ENCODE results near the gene SLC26A1. TPM values are rescaled to one million over a fixed set of nuclear protein-coding genes. Genes with fewer than 3 reads are reported as not detected.

Gene SLC26A1
- total and polyA plus RNA-seq, 2 donors (not counting 3 experiments of a cell fraction or from before 2014, with no cell fraction given): 0.10 TPM; not detected in 1

DNA sequence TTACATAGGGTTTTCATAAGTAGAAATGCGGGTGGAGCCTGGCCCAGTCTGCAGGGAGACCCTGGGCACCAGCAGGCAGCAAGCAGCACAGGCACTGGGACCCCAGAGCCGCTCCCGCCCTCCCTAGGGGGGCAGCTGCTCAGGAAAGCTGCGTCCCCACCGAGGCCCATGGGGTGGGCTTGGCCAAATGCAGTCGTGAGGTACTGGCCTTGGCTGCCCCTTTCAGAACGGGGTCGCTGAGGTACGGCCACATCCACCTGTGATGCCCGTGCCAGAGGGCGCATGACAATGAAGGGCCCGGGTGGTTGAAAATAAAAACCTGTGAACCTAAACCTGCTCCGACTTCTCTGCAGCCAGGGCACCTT lies 44.3 kb downstream of the SLC26A1 start:
- POLR2A ChIA-PET: interaction anchor here (0.7 kb wide), 1 partner anchor 82 kb away, joined by 3 read pairs; no protein-coding TSS in a partner anchor
- H3K27me3 ChIP-seq (ENCODE audit: control insufficient read depth in 2 of 2, insufficient read depth in 2 of 2, low read length in 2 of 2): no peaks in the 10 kb centered on the region
- dilution Hi-C loops (cut with MboI; ENCODE audit: extremely low pct_ligation_motif_present, low sequenced_read_pairs) (no loop called here), intact Hi-C loops (cut with micrococcal nuclease) (no loop called here)
- no TSS peak for BruUV-seq (replicated peaks)
- H3K9me3 ChIP-seq (replicated peaks; ENCODE audit: control insufficient read depth, insufficient read depth, low read length): no peaks in the 10 kb centered on the region
- no peak for DNase-seq (ENCODE audit: low read depth, low spot score)
- H2AFZ ChIP-seq (ENCODE audit: low read depth, low read length): no peak overlapping the region
- H3K4me3 ChIP-seq (replicated peaks in 1 of 3; ENCODE audit: insufficient read depth in 1 of 3, low read depth in 1 of 3, low read length in 3 of 3): no peak overlapping the region
- no peak for FAIRE-seq
- no peak overlapping the region for H3K4me2 ChIP-seq (ENCODE audit: insufficient read depth, low read length)
- CTCF ChIA-PET: interaction anchor here (1.4 kb wide), 1 partner anchor 12 kb away, joined by 5 read pairs; no protein-coding TSS in a partner anchor
- H3K4me1 ChIP-seq (ENCODE audit: control insufficient read depth, extremely low read depth, insufficient read depth, low read length): no peaks in the 10 kb centered on the region
- H3K36me3 ChIP-seq (ENCODE audit: control insufficient read depth in 2 of 2, extremely low read depth in 1 of 2, insufficient read depth in 2 of 2, low read length in 2 of 2): no peaks in the 10 kb centered on the region
- H3K27ac ChIP-seq (ENCODE audit: insufficient read depth, low read depth, low read length): no peak overlapping the region
- no peak overlapping the region for H3K9ac ChIP-seq (replicated peaks; ENCODE audit: extremely low read depth, insufficient read depth, low read length)
- H3K9me1 ChIP-seq (replicated peaks; ENCODE audit: control insufficient read depth, extremely low read depth, insufficient read depth, low read length): no peaks in the 10 kb centered on the region
- no peaks in the 10 kb centered on the region for H4K20me1 ChIP-seq (replicated peaks; ENCODE audit: control insufficient read depth, extremely low read depth, insufficient read depth, low read length)
- H3K79me2 ChIP-seq (ENCODE audit: control insufficient read depth, insufficient read depth, low read length): no peaks in the 10 kb centered on the region
- no peak for TF ChIP-seq FOS (IDR thresholded peaks at IDR 0.05; ENCODE audit: borderline replicate concordance, insufficient read depth, low read length)
- no peak for TF ChIP-seq EZH2 (IDR thresholded peaks at IDR 0.05; ENCODE audit: borderline replicate concordance, low read depth, low read length, severe bottlenecking)
- TF ChIP-seq POLR2AphosphoS5 (IDR thresholded peaks at IDR 0.05; ENCODE audit: insufficient read depth, low read depth, low read length): no peak
- no peak for TF ChIP-seq JUN (IDR thresholded peaks at IDR 0.05; ENCODE audit: borderline replicate concordance, insufficient read depth, insufficient read length, low read depth)
- no peak for TF ChIP-seq GATA2 (IDR thresholded peaks at IDR 0.05; ENCODE audit: insufficient read depth, insufficient read length, low read depth, low read length)
- TF ChIP-seq, protein P1, sequence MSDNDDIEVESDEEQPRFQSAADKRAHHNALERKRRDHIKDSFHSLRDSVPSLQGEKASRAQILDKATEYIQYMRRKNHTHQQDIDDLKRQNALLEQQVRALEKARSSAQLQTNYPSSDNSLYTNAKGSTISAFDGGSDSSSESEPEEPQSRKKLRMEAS (IDR thresholded peaks at IDR 0.05; ENCODE audit: insufficient read depth, insufficient read length): no peak

Data from endothelial cell of umbilical vein (primary cell).